Sigmoid colon (tissue), 7 donors: ENCODE measurements around the gene PRRT2. TPM values are rescaled to one million over a fixed set of nuclear protein-coding genes. Genes with fewer than 3 reads are reported as not detected.

ENCODE experiments used
- DNase-seq: peaks from one replicate; pipeline ENCODE4 v3.0.0-alpha.2; 2019
- H3K27ac ChIP-seq, 4 donors: fragments of 200-600 bp; sonication (generic); one replicate each; pipeline ENCODE4 v1.5.1; 2016 to 2019; ENCODE audit warnings: mild to moderate bottlenecking in 1 of 4
- H3K27me3 ChIP-seq, 3 donors: fragments of 200-600 bp; sonication (generic); one replicate each; pipeline ENCODE4 v1.5.1; 2019; ENCODE audit warnings: mild to moderate bottlenecking in 1 of 3
- H3K36me3 ChIP-seq, 4 donors: fragments of 200-600 bp; sonication (generic); one replicate each; pipeline ENCODE4 v1.5.1; 2016 to 2019
- H3K4me1 ChIP-seq, 4 donors: fragments of 200-600 bp; sonication (generic); one replicate each; pipeline ENCODE4 v1.5.1; 2017 to 2019
- H3K4me3 ChIP-seq, 4 donors: fragments of 200-600 bp; sonication (generic); one replicate each; pipeline ENCODE4 v1.5.1; 2017 to 2019; ENCODE audit warnings: mild to moderate bottlenecking in 2 of 4, moderate library complexity in 1 of 4
- H3K9me3 ChIP-seq, 4 donors: fragments of 200-600 bp in 3 of 4; sonication (generic) in 3 of 4; one replicate each; pipeline versions ENCODE4 v1.5.1 to v1.6.1; 2013 to 2019
- EP300 ChIP-seq, 4 donors: sonication (generic); formaldehyde crosslinking; IDR thresholded peaks; one replicate each; pipeline ENCODE4 v1.6.1; 2017; ENCODE audit warnings: antibody characterized with exemption in 4 of 4
- POLR2A ChIP-seq, 2 donors: fragments of 450-650 bp; IDR thresholded peaks; one replicate each; pipeline ENCODE4 v1.6.1; 2016; ENCODE audit warnings: antibody characterized with exemption in 2 of 2, mild to moderate bottlenecking in 2 of 2, moderate library complexity in 2 of 2
- POLR2AphosphoS5 ChIP-seq, 4 donors: sonication (generic); formaldehyde crosslinking; IDR thresholded peaks; one replicate each; pipeline ENCODE4 v1.6.1; 2017; ENCODE audit warnings: antibody characterized with exemption in 4 of 4
- WGBS, 2 donors: extraction: QIAGEN DNeasy Blood & Tissue Kit; methylation state at CpG; one replicate each; pipeline ENCODE4 v1.1.7; 2013; 5-methylcytosine and 5-hydroxymethylcytosine counted together
- intact Hi-C: fragments of 100-400 bp; cut with DNase I; formaldehyde crosslinking; loops from one replicate; pipeline ENCODE4 v1.15.1; 2023
- polyA plus RNA-seq, 3 donors: library from polyadenylated mRNA; stranded (reverse); fragments of 200-250 nt; gene quantifications; one replicate each; pipeline ENCODE4 v1.2.3, GENCODE V29; 2013
- total RNA-seq, 4 donors: library from RNA; depleted of rRNA; stranded (reverse); fragments of >200 nt; gene quantifications; one replicate each; pipeline ENCODE4 v1.1.0, GENCODE V29; 2016
- TF ChIP-seq, protein P1 (sequence below), 4 experiments: fragments of 450-650 bp in 3 of 4; fragments of 200-600 bp in 1 of 4; IDR thresholded peaks; one replicate each; pipeline ENCODE4 v1.5.1; 2016 to 2019; ENCODE audit warnings: antibody characterized with exemption in 4 of 4, mild to moderate bottlenecking in 3 of 4, moderate library complexity in 2 of 4
- donor health status: healthy with polysubstance abuse.
- donor health status: Bipolar disorder and iron deficiency.
- donor health status: healthy.

Gene PRRT2
- total and polyA plus RNA-seq, 7 donors, result 0.69 to 22.7 (median 6.5) TPM; not detected in 1

DNA sequence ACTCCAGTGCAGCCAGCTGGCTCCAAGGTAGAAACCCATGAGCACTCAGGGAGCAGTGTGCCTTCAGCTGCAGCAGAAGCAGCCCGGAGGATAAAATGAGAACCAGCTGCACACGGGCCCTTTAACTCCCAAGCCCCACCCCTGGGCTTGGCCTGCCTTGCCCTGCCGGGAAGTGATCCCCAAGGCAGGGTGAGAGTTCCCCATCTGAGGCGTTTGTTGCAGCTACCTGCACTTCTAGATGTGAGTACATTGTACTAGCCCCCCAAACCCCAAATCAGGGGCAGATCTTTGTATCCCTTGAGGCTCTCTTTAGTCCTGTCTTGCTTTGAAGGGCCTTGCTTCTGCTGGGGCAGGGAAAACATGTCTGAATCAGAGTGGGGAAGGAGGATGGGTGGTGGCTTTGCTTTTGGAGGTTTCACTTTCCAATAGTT lies 8.3 kb downstream of the PRRT2 start, which contains the start of gene MVP:
TSS of gene MVP (plus strand) at position 192 of the 431 bp plus-strand sequence. CDS start 10,088 bp downstream, outside the sequence.
- H3K4me1 ChIP-seq, result peaks cover 0 to 80% (median 71%) of the 10 kb centered on the region in 4 donors
- H3K27me3 ChIP-seq, result no peaks in the 10 kb centered on the region
- H3K9me3 ChIP-seq, result no peaks in the 10 kb centered on the region
- intact Hi-C loops, result loop anchor here (2.0 kb wide), 1 partner anchor 29 kb away; no protein-coding TSS in a partner anchor
- H3K36me3 ChIP-seq, result peaks cover 0 to 16% (median 4%) of the 10 kb centered on the region in 4 donors
- H3K27ac ChIP-seq, result peak within 1 kb of the TSS; percentile 78 to 90 (median 84)
- peak within 1 kb of the TSS; percentile 51 to 65 (median 56) for H3K4me3 ChIP-seq
- 0 to 1% methylated on average over 4 of the region's 4 CpGs for WGBS, 2 donors
- DNase-seq, result peak; percentile 89
- TF ChIP-seq, protein P1, sequence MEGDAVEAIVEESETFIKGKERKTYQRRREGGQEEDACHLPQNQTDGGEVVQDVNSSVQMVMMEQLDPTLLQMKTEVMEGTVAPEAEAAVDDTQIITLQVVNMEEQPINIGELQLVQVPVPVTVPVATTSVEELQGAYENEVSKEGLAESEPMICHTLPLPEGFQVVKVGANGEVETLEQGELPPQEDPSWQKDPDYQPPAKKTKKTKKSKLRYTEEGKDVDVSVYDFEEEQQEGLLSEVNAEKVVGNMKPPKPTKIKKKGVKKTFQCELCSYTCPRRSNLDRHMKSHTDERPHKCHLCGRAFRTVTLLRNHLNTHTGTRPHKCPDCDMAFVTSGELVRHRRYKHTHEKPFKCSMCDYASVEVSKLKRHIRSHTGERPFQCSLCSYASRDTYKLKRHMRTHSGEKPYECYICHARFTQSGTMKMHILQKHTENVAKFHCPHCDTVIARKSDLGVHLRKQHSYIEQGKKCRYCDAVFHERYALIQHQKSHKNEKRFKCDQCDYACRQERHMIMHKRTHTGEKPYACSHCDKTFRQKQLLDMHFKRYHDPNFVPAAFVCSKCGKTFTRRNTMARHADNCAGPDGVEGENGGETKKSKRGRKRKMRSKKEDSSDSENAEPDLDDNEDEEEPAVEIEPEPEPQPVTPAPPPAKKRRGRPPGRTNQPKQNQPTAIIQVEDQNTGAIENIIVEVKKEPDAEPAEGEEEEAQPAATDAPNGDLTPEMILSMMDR (IDR thresholded peaks at IDR 0.05), result no peak
- no peak for TF ChIP-seq EP300 (IDR thresholded peaks at IDR 0.05)
- peak; percentile 35 to 82 (median 78) for TF ChIP-seq POLR2AphosphoS5 (IDR thresholded peaks at IDR 0.05)
- peak in 1 of 2 donors; percentile 82 for TF ChIP-seq POLR2A (IDR thresholded peaks at IDR 0.05)

DNA sequence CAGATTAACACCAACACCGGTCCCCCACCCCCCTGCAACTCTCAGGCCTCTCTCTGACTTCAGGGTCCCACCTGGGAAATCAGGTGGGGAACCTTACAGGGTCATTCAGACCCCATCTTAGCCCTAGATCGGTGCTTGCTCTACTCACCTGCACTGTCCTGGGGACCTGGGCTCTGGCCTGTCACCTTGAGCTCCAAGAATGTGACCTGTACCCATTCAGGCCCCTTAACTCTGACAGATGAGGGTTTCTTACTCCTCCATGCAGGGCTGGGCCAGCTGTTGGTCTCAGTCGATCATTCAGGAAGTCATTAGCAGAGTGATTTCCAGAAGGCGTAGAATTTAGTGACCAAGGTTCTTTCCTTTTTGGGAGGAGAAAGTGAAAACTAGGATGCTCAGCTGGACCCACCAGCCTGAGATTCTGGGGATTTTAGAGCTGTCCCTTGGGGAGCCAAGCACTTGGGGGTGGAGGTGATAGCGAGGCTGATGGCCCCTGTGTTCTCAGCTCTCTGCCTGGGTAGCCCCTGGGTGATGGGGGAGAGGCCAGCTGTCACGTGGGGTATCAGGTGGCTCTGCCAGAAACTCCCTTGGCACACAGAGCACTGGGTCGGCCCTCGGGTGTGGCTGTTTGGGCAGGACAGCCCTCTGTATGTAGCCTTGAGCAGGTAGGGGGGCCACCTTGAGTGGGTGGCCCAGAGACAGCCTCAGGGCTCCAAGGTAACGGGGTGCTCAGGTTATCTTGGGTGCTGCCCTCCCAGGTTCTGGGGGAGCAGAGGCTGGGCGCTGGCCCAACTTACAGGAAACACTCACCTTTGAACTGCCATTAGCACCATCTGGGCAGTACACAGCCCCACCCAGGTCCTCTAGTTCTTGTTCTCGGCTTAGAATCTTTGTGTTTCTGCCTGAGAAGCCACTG lies 9.0 kb downstream of the PRRT2 start:
- DNase-seq, result no peak
- Histone ChIP-seq H3K27me3 (no peaks in the 10 kb centered on the region), H3K9me3 (no peaks in the 10 kb centered on the region), H3K36me3 (peaks cover 0 to 16% (median 4%) of the 10 kb centered on the region in 4 donors), H3K4me1 (peaks cover 0 to 83% (median 77%) of the 10 kb centered on the region in 4 donors), H3K4me3 (peak overlapping the region; percentile 51 to 65 (median 56)), H3K27ac (peak overlapping the region; percentile 78 to 90 (median 84))
- intact Hi-C loops, result loop anchor here (2.0 kb wide), 1 partner anchor 28 kb away; no protein-coding TSS in a partner anchor
- TF ChIP-seq, protein P1 (IDR thresholded peaks at IDR 0.05), result no peak
- TF ChIP-seq POLR2A (IDR thresholded peaks at IDR 0.05), result peak in 1 of 2 donors; percentile 63
- TF ChIP-seq EP300 (IDR thresholded peaks at IDR 0.05), result no peak
- peak in 2 of 4 donors; percentile 16 to 32 for TF ChIP-seq POLR2AphosphoS5 (IDR thresholded peaks at IDR 0.05)
- 1 to 26% methylated on average over 11 of the region's 11 CpGs for WGBS, 2 donors

DNA sequence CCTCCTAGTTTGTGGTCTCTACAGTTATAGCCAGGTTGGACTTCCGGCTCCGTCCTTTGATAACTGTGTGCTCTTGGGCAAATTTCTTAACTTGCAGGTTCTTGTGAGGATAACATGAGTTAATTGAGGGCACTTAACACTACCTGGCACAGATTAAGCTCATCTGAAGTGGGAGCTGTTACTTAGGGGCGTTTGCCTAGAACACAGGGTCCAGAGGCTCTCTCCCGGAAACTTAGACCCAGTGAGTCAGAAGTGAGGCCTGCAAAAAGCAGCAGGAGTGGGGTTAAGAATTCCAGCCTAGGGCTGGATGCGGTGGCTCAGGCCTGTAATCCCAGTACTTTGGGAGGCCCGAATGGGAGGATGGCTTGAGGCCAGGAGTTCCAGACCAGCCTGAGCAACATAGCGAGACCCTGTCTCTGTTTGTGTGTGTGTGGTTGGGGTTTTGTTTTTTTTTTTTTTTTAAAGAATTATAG lies 9.7 kb downstream of the PRRT2 start:
- peaks cover 0 to 84% (median 80%) of the 10 kb centered on the region in 4 donors for H3K4me1 ChIP-seq
- TF ChIP-seq POLR2AphosphoS5 (IDR thresholded peaks at IDR 0.05) (peak in 2 of 4 donors; percentile 3 to 28), EP300 (IDR thresholded peaks at IDR 0.05) (no peak)
- TF ChIP-seq, protein P1 (IDR thresholded peaks at IDR 0.05), result no peak
- peak overlapping the region; percentile 78 to 90 (median 84) for H3K27ac ChIP-seq
- H3K27me3 ChIP-seq, result no peaks in the 10 kb centered on the region
- 4 to 39% methylated on average over 7 of the region's 7 CpGs for WGBS, 2 donors
- peak overlapping the region; percentile 51 to 65 (median 56) for H3K4me3 ChIP-seq
- no peak for DNase-seq
- no peaks in the 10 kb centered on the region for H3K9me3 ChIP-seq
- intact Hi-C loops, result loop anchor here (2.0 kb wide), 1 partner anchor 27 kb away; no protein-coding TSS in a partner anchor
- H3K36me3 ChIP-seq, result peaks cover 0 to 16% (median 4%) of the 10 kb centered on the region in 4 donors

DNA sequence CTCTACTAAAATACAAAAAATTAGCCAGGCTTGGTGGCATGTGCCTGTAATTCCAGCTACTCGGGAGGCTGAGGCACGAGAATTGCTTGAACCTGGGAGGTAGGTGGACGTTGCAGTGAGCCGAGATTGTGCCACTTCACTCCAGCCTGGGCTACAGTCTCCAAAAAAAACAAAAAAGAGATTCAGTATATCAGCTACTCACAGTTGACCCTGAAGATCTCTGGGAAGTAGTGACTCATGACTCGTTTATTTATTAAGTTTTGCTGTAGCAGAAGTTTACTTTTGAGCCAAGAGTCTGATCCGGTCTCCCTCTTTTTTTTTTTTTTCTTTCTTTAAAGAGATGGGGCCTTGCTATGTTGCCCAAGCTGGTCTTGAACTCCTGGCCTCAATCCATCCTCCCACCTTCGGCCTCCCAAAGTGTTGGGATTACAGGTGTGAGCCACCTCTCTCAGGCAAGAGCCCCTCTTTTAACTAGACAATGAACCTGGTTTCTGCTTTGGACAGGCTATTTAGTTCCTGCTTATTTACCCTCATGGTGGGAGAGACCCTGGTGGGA lies 12.7 kb downstream of the PRRT2 start:
- intact Hi-C loops, result no loop called here
- no peak overlapping the region for H3K4me3 ChIP-seq
- H3K36me3 ChIP-seq, result peaks cover 0 to under 1% (median under 1%) of the 10 kb centered on the region in 4 donors
- TF ChIP-seq, protein P1 (IDR thresholded peaks at IDR 0.05), result no peak
- TF ChIP-seq POLR2AphosphoS5 (IDR thresholded peaks at IDR 0.05), result peak in 1 of 4 donors; percentile 26
- peaks cover 0 to 78% (median 67%) of the 10 kb centered on the region in 4 donors for H3K4me1 ChIP-seq
- no peak for DNase-seq
- H3K9me3 ChIP-seq, result no peaks in the 10 kb centered on the region
- peak overlapping the region; percentile 66 to 78 (median 70) for H3K27ac ChIP-seq
- H3K27me3 ChIP-seq, result no peaks in the 10 kb centered on the region
- 16 to 59% methylated on average over 7 of the region's 7 CpGs for WGBS, 2 donors
